Suprapubic skin (tissue), 3 donors: Measurements from ENCODE around the gene CREB3L4.
"Not testable (repeated sequence)": the region's sequence is repeated elsewhere in the genome, so short reads cannot be mapped to it uniquely, and the experiment has no call there.

ENCODE experiments used
- CTCF ChIP-seq, 2 donors: fragments of 200-600 bp in 1 of 2; fragments of 450-650 bp in 1 of 2; sonication (generic) in 1 of 2; IDR thresholded peaks; one replicate each; pipeline ENCODE4 v1.5.1; 2016 to 2019; ENCODE audit warnings: antibody characterized with exemption in 2 of 2, mild to moderate bottlenecking in 1 of 2, moderate library complexity in 1 of 2
- POLR2A ChIP-seq, 2 donors: fragments of 450-650 bp; IDR thresholded peaks; one replicate each; pipeline ENCODE4 v1.6.1; 2017; ENCODE audit warnings: antibody characterized with exemption in 2 of 2, mild to moderate bottlenecking in 2 of 2, moderate library complexity in 2 of 2

- TF ChIP-seq CTCF, POLR2A (IDR thresholded peaks at IDR 0.05): not testable (repeated sequence)
These were observed 14.0 kb downstream of the CREB3L4 start for GRCh38 chr1:153981735-153982134.
